ENCODE data around the gene CLEC4D.

DNA sequence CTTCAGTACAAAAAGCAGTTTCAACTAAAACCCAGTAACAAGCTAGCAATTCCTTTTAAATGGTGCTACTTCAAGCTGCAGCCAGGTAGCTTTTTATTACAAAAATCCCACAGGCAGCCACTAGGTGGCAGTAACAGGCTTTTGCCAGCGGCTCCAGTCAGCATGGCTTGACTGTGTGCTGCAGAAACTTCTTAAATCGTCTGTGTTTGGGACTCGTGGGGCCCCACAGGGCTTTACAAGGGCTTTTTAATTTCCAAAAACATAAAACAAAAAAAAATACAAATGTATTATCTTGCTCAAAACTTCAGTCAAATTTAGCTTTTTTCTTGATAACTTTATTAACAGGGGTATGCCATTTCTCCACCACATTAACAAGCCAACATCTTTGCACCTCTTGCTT is 31.0 kb downstream of the CLEC4D start:
- TF ChIP-seq CTCF (conservative IDR thresholded peaks at IDR 0.05; ENCODE audit: low read depth in 2 of 2) (peak; percentile 88 to 99), POLR2AphosphoS5 (IDR thresholded peaks at IDR 0.05; ENCODE audit: low read depth) (no peak), EZH2phosphoT487 (IDR thresholded peaks at IDR 0.05; ENCODE audit: unreplicated experiment) (no peak), ZNF462 (CRISPR knock-in tag; IDR thresholded peaks at IDR 0.05) (no peak), EZH2 (IDR thresholded peaks at IDR 0.05; ENCODE audit: low read depth, unreplicated experiment) (no peak), REST (IDR thresholded peaks at IDR 0.05; ENCODE audit: unreplicated experiment) (no peak), NANOG (IDR thresholded peaks at IDR 0.05; ENCODE audit: borderline replicate concordance) (no peak), CREB1 (CRISPR knock-in tag; IDR thresholded peaks at IDR 0.05; ENCODE audit: low read depth) (no peak), STAT1 (IDR thresholded peaks at IDR 0.05; ENCODE audit: unreplicated experiment) (no peak), ZNF331 (CRISPR knock-in tag; IDR thresholded peaks at IDR 0.05; ENCODE audit: low read depth) (no peak), JUNB (IDR thresholded peaks at IDR 0.05; ENCODE audit: unreplicated experiment) (no peak), ZNF114 (CRISPR knock-in tag; IDR thresholded peaks at IDR 0.05) (no peak)

Measured in GM23338 (cell line).